GM21360 (cell line): ENCODE results near the gene RNF212.

Source experiments
- ATAC-seq: cut with Tn5 transposase; IDR thresholded peaks from one replicate; pipeline ENCODE4 v1.9.1; 2021; ENCODE audit warnings: mild to moderate bottlenecking, moderate library complexity; ENCODE audit not compliant: unreplicated experiment

RNF212 gene

DNA sequence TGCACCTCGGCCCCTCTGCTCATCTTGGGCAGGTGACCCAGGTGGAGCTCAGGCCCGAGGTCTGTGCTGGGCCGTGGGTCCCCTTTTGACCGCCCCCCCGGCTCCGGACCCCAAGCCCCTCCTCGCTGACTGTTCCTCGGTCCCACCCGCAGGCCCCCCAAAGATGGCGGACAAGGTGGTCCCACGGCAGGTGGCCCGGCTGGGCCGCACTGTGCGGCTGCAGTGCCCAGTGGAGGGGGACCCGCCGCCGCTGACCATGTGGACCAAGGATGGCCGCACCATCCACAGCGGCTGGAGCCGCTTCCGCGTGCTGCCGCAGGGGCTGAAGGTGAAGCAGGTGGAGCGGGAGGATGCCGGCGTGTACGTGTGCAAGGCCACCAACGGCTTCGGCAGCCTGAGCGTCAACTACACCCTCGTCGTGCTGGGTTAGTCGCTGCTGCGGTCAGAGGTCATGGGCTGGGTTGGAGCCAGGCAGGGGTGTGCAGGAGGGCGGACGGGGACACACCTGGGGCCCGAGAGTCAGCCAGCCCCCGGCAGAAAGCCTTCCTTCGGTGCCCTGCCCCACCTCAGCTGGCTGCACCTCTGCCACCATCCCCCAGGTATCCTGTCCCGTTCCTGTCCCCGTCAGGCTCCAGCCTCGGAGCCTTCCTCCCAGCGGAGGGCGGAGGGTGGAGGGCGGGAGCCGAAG lies 91.2 kb downstream of the RNF212 start:
- no peak for ATAC-seq
